AG04449 (cell line): ENCODE data around the gene MYH6.
"Not testable (repeated sequence)": the region's sequence is repeated elsewhere in the genome, so short reads cannot be mapped to it uniquely, and the experiment has no call there.

Experiments
- CTCF ChIA-PET: fragments of 350-600 bp; formaldehyde crosslinking; extraction: SDS; loops from one replicate; lab custom pipeline; 2021; ENCODE audit warnings: antibody characterized with exemption; lab: Yijun Ruan, JAX
- POLR2A ChIA-PET: fragments of 400-600, 350-600 bp; formaldehyde crosslinking; extraction: SDS; loops from one replicate; lab custom pipeline; 2020; ENCODE audit warnings: antibody characterized with exemption, inconsistent platforms; lab: Yijun Ruan, JAX
- DNase-seq: peaks from one replicate; pipeline ENCODE4 v3.0.0-alpha.2; 2010; ENCODE audit warnings: low read depth, low spot score
- H3K4me3 ChIP-seq: 2 replicates; pipeline ENCODE4 v1.5.1; 2011; ENCODE audit warnings: low read depth, mild to moderate bottlenecking, control low read depth, low read length
- CTCF ChIP-seq: IDR thresholded peaks from one replicate; pipeline ENCODE4 v1.5.1; 2011; ENCODE audit warnings: mild to moderate bottlenecking, moderate library complexity, low read length, control low read depth, inconsistent platforms; ENCODE audit not compliant: insufficient read depth; ENCODE audit errors: missing control alignments

Gene MYH6

DNA sequence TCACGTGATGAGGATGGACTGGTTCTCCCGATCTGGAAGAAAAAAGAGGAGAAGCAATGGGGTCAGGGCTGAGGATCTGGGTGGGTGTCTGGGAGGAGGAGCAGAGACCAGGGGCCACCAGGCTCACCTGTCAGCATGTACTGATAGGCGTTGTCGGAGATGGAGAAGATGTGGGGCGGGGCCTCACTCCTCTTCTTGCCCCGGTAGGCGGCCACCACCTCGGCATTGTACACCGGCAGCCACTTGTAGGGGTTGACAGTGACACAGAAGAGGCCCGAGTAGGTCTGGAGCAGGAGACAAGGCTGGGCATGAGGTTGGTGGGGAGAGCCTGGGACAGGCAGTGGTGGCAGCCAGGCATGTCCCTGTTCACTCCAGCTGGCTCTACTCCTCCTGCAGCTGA is 3.0 kb downstream of the MYH6 start:
- CTCF ChIA-PET: no interaction called here
- POLR2A ChIA-PET: no interaction called here

GRCh38 chr14:23404331-23404900 is 3.7 kb downstream of the MYH6 start:
- CTCF ChIA-PET: no interaction called here

More for the DNA sequence above, 3.0 kb downstream of the MYH6 start:
- TF ChIP-seq CTCF: no peak
- DNase-seq: no peak
- no peak overlapping the region for H3K4me3 ChIP-seq

GRCh38 chr14:23403908-23404307 is 4.2 kb downstream of the MYH6 start:
- no peak overlapping the region for H3K4me3 ChIP-seq
- ChIA-PET CTCF (no interaction called here), POLR2A (no interaction called here)
- no peak for DNase-seq
- TF ChIP-seq CTCF: no peak

More at GRCh38 chr14:23404331-23404900, 3.7 kb downstream of the MYH6 start:
- no peak for TF ChIP-seq CTCF
- DNase-seq: no peak
- no peak overlapping the region for H3K4me3 ChIP-seq
- POLR2A ChIA-PET: no interaction called here

DNA sequence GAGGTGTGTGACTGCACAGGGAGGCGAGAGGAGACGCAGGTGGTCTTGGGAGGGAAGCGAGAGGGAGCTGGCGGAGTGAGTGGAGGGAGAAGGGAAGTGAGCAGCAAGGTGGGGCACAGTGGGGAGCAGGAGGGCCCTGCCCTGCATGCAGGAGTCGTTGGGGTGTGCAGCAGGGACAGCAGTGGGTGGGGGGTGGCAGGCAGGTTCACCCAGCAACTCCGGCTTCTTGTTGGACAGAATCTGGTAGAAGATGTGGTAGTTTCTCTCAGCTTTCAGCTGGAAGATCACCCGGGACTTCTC is 5.0 kb downstream of the MYH6 start:
- ChIA-PET CTCF (interaction anchor here (1.5 kb wide), 1 partner anchor 23 kb away, joined by 3 read pairs; no protein-coding TSS in a partner anchor), POLR2A (no interaction called here)
- no peak overlapping the region for H3K4me3 ChIP-seq
- no peak for TF ChIP-seq CTCF
- DNase-seq: no peak

DNA sequence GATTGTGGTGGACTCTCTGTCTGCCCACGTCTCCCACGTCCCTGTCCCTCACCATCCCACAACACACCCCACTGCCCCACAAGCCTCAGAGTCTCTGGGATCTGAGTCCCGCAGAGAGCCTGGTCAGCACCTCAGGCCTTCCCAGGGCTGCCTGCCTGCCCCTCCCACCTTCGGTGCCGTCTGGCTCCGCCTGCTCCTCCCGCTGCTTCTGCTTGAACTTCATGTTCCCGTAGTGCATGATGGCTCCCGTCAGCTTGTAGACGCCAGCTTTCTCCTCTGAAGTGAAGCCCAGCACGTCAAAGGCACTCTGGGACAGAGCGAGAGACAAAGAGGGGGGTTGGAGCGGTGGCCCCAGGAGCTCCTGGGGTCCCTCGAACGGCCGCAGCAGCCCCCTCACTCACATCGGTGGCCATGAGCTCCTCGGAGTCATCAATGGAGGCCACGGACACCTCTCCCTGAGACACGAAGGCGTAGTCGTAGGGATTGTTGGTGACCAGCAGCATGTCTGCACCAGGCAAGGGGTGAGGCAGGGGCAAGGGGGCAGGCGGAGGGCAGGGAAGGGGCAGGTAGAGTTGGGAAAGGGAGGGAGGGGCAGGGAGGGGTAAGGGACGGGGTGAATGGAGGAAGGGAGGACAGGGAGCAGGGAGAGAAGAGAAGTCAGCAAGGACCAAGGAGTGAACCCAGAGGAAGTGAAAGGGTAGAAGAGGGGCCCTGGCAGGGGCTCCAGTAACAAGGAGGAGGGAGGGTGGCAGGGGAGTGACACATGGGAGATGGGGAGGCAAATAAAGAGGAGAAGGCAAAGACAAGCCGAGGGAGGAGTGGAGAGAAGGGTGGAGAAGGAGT is 5.6 kb downstream of the MYH6 start:
- no peak for TF ChIP-seq CTCF
- ChIA-PET POLR2A (no interaction called here), CTCF (interaction anchor here (1.5 kb wide), 1 partner anchor 22 kb away, joined by 3 read pairs; no protein-coding TSS in a partner anchor)
- no peak for DNase-seq
- no peak overlapping the region for H3K4me3 ChIP-seq

DNA sequence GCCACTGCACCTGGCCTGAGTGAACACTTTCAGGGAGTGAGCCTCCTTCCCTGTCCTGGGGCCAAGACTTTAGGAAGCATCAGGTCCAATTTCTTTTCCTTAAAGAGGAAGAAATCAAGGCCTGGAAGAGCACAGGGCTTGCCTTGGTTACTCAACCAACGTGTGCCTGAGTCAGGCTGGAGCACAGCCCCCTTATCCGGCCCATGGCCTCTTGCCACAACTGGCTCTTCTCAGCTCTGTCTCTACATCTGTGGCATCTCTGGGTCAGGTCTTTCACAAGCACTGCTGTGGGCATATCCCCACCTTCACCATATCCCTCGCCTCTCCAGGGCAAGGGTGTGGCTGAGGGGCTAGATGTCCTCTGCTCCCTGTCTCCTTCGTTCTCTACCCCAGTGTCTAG is 6.8 kb downstream of the MYH6 start:
- CTCF ChIA-PET: no interaction called here
- TF ChIP-seq CTCF: no peak
- DNase-seq: no peak
- POLR2A ChIA-PET: no interaction called here
- no peak overlapping the region for H3K4me3 ChIP-seq

- DNase-seq, H3K4me3 ChIP-seq, POLR2A ChIA-PET, CTCF ChIA-PET: not testable (repeated sequence)
Measured at GRCh38 chr14:23400496-23401149, 7.5 kb downstream of the MYH6 start.
